Trophoblast cell (in vitro differentiated cells and primary cell): ENCODE measurements around the gene EBF3.

Experiments used
- DNase-seq, 2 donors: peaks; one replicate each; pipeline ENCODE4 v3.0.0-alpha.2; 2016
- H2AFZ ChIP-seq: 2 replicates; pipeline ENCODE4 v1.6.1; 2013; ENCODE audit warnings: low read length, moderate library complexity, mild to moderate bottlenecking; ENCODE audit not compliant: insufficient read depth, poor library complexity
- H2AK5ac ChIP-seq: 2 replicates; pipeline ENCODE4 v1.6.1; 2013; ENCODE audit warnings: mild to moderate bottlenecking, low read length
- H2BK120ac ChIP-seq: 2 replicates; pipeline ENCODE4 v1.6.1; 2013; ENCODE audit warnings: low read length, mild to moderate bottlenecking, moderate library complexity; ENCODE audit not compliant: insufficient read depth, poor library complexity
- H2BK12ac ChIP-seq: 2 replicates; pipeline ENCODE4 v1.6.1; 2013; ENCODE audit warnings: mild to moderate bottlenecking, low read length, moderate library complexity
- H2BK5ac ChIP-seq: 2 replicates; pipeline ENCODE4 v1.6.1; 2013; ENCODE audit warnings: low read length, low read depth, moderate library complexity, mild to moderate bottlenecking; ENCODE audit not compliant: poor library complexity
- H3K14ac ChIP-seq: 2 replicates; pipeline ENCODE4 v1.6.1; 2013; ENCODE audit warnings: mild to moderate bottlenecking, low read length
- H3K18ac ChIP-seq: 2 replicates; pipeline ENCODE4 v1.6.1; 2013; ENCODE audit warnings: mild to moderate bottlenecking, low read length
- H3K23ac ChIP-seq: 2 replicates; pipeline ENCODE4 v1.6.1; 2013; ENCODE audit warnings: low read length
- H3K27ac ChIP-seq: 2 replicates; pipeline ENCODE4 v1.5.1; 2013; ENCODE audit warnings: low read depth, mild to moderate bottlenecking, inconsistent platforms, low read length, moderate library complexity
- H3K27me3 ChIP-seq: 2 replicates; pipeline ENCODE4 v1.6.1; 2013; ENCODE audit warnings: inconsistent platforms, mild to moderate bottlenecking, low read length, moderate library complexity; ENCODE audit not compliant: insufficient read depth
- H3K36me3 ChIP-seq, 2 experiments: 1 replicate in 1 of 2; 2 replicates in 1 of 2; pipeline ENCODE4 v1.6.1; 2013; ENCODE audit warnings: low read length in 2 of 2, mild to moderate bottlenecking in 2 of 2, moderate library complexity in 1 of 2; ENCODE audit not compliant: insufficient read depth in 2 of 2, control insufficient read depth in 1 of 2
- H3K4ac ChIP-seq: 2 replicates; pipeline ENCODE4 v1.6.1; 2013; ENCODE audit warnings: low read depth, mild to moderate bottlenecking, low read length, moderate library complexity
- H3K4me1 ChIP-seq, 2 experiments: 1 replicate in 1 of 2; 2 replicates in 1 of 2; pipeline ENCODE4 v1.6.1; 2013; ENCODE audit warnings: low read length in 2 of 2, mild to moderate bottlenecking in 2 of 2, moderate library complexity in 1 of 2; ENCODE audit not compliant: insufficient read depth in 2 of 2, control insufficient read depth in 1 of 2
- H3K4me2 ChIP-seq: 2 replicates; pipeline ENCODE4 v1.6.1; 2013; ENCODE audit warnings: inconsistent platforms, mild to moderate bottlenecking, low read length, moderate library complexity
- H3K4me3 ChIP-seq: 2 replicates; pipeline ENCODE4 v1.5.1; 2013; ENCODE audit warnings: mild to moderate bottlenecking, low read depth, low read length, inconsistent platforms
- H3K79me1 ChIP-seq: one replicate; pipeline ENCODE4 v1.6.1; 2013; ENCODE audit warnings: low read length
- H3K79me2 ChIP-seq: 2 replicates; pipeline ENCODE4 v1.6.1; 2013; ENCODE audit warnings: low read length, mild to moderate bottlenecking; ENCODE audit not compliant: control insufficient read depth, insufficient read depth, poor library complexity
- H3K9ac ChIP-seq: 2 replicates; pipeline ENCODE4 v1.6.1; 2013; ENCODE audit warnings: mild to moderate bottlenecking, low read length
- H3K9me3 ChIP-seq: 2 replicates; pipeline ENCODE4 v1.6.1; 2013; ENCODE audit warnings: low read depth, mild to moderate bottlenecking, control low read depth, inconsistent platforms, low read length; ENCODE audit not compliant: insufficient read depth
- H4K12ac ChIP-seq: 2 replicates; pipeline ENCODE4 v1.6.1; 2013; ENCODE audit warnings: low read depth, mild to moderate bottlenecking, low read length, moderate library complexity
- H4K8ac ChIP-seq: 2 replicates; pipeline ENCODE4 v1.6.1; 2013; ENCODE audit warnings: low read depth, mild to moderate bottlenecking, low read length, moderate library complexity
- H4K91ac ChIP-seq: one replicate; pipeline ENCODE4 v1.6.1; 2013; ENCODE audit warnings: low read depth, mild to moderate bottlenecking, low read length, moderate library complexity
- WGBS: extraction: QIAGEN DNeasy Blood & Tissue Kit; methylation state at CpG from one replicate; pipeline ENCODE4 v1.1.7; 2013; ENCODE audit warnings: missing lambda C conversion rate; ENCODE audit not compliant: insufficient read length, insufficient coverage; ENCODE audit errors: extremely low coverage; 5-methylcytosine and 5-hydroxymethylcytosine counted together

EBF3 gene

GRCh38 chr10:129932751-129933433, 31.2 kb downstream of the EBF3 start:
- Histone ChIP-seq H3K27ac (no peak overlapping the region), H4K91ac (no peak overlapping the region)

GRCh38 chr10:129932182-129932581, 31.9 kb downstream of the EBF3 start:
- no peak overlapping the region for H2AFZ ChIP-seq
- H3K79me1 ChIP-seq: no peaks in the 10 kb centered on the region
- no peaks in the 10 kb centered on the region for H3K36me3 ChIP-seq
- H3K18ac ChIP-seq: no peak overlapping the region
- no peak overlapping the region for H2BK5ac ChIP-seq
- no peak for DNase-seq
- H3K4me1 ChIP-seq: no peaks in the 10 kb centered on the region
- no peak overlapping the region for H3K4ac ChIP-seq
- H3K79me2 ChIP-seq: no peaks in the 10 kb centered on the region
- no peak overlapping the region for H3K27ac ChIP-seq
- no peak overlapping the region for H2BK12ac ChIP-seq
- H2BK120ac ChIP-seq: no peak overlapping the region
- H3K4me2 ChIP-seq: no peak overlapping the region
- no peak overlapping the region for H4K8ac ChIP-seq
- H3K14ac ChIP-seq: no peak overlapping the region
- H3K9ac ChIP-seq: no peak overlapping the region
- no peak overlapping the region for H4K12ac ChIP-seq
- no CpG with 5 or more reads among the region's 6 CpGs for WGBS
- H3K4me3 ChIP-seq: no peak overlapping the region
- H2AK5ac ChIP-seq: no peak overlapping the region
- H3K27me3 ChIP-seq: no peaks in the 10 kb centered on the region
- H4K91ac ChIP-seq: no peak overlapping the region
- H3K23ac ChIP-seq: no peak overlapping the region
- no peaks in the 10 kb centered on the region for H3K9me3 ChIP-seq

More at GRCh38 chr10:129932751-129933433, 31.2 kb downstream of the EBF3 start:
- H3K4me1 ChIP-seq: no peaks in the 10 kb centered on the region
- no peak overlapping the region for H2AFZ ChIP-seq
- no peak overlapping the region for H3K14ac ChIP-seq
- H4K12ac ChIP-seq: no peak overlapping the region
- no peak overlapping the region for H3K4me2 ChIP-seq
- no peaks in the 10 kb centered on the region for H3K79me2 ChIP-seq
- H3K9ac ChIP-seq: no peak overlapping the region
- H3K4me3 ChIP-seq: no peak overlapping the region
- no peaks in the 10 kb centered on the region for H3K36me3 ChIP-seq
- no peak overlapping the region for H2BK12ac ChIP-seq
- no peak overlapping the region for H3K4ac ChIP-seq
- no peak overlapping the region for H3K18ac ChIP-seq
- WGBS: no CpG with 5 or more reads among the region's 24 CpGs
- H4K8ac ChIP-seq: no peak overlapping the region
- no peak overlapping the region for H2BK5ac ChIP-seq
- no peaks in the 10 kb centered on the region for H3K79me1 ChIP-seq
- DNase-seq: no peak
- no peaks in the 10 kb centered on the region for H3K27me3 ChIP-seq
- H3K23ac ChIP-seq: no peak overlapping the region
- H3K9me3 ChIP-seq: no peaks in the 10 kb centered on the region
- H2AK5ac ChIP-seq: no peak overlapping the region
- no peak overlapping the region for H2BK120ac ChIP-seq

DNA sequence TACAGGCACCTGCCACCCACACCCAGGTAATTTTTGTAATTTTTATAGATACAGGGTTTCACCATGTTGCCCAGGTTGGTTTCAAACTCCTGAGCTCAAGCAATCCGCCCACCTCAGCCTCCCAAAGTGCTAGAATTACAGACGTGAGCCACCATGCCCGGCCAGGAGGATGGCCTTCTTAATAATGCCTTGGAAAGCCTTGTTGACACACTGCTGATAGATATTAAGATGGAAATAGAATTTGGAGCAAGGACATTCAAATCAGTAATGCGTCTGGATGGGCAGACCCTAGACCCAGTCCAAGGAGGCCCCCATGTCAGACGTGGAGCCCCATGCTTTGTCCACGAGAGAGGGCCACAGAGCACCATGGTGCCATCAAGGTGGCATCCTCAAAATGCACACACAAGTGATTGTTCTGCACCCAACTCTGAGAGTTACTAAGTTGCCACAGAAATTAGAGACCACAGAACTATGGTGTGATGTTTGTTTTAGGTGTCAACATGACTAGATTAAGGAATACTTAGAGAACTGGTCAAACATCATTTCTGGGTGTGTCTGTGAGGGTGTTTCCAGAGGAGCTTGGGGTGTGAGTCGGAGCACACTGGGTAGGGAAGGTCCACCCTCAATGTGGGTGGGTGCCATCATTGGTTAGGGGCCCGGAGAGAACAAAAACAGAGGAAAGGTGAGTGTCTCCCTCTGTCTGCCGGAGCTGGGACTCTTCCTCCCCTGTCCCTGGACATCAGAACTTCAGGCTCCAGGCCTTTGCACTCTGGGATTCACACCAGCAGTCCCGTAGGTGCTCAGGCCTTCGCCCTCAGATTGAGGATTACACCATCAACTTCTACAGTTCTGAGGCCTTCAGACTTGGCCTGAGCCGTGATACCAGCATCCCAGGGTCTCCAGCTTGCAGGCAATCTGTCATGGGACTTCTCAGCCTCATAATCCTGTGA, 34.5 kb downstream of the EBF3 start:
- Histone ChIP-seq H3K79me2 (no peaks in the 10 kb centered on the region), H3K79me1 (no peaks in the 10 kb centered on the region), H3K4me1 (no peaks in the 10 kb centered on the region), H3K27ac (no peak overlapping the region), H3K4me2 (no peak overlapping the region), H2AK5ac (no peak overlapping the region), H4K91ac (no peak overlapping the region), H4K8ac (no peak overlapping the region), H2BK120ac (no peak overlapping the region), H4K12ac (no peak overlapping the region), H2BK12ac (no peak overlapping the region), H3K9ac (no peak overlapping the region), H3K18ac (no peak overlapping the region), H3K4ac (no peak overlapping the region), H2BK5ac (no peak overlapping the region), H3K36me3 (no peaks in the 10 kb centered on the region), H3K23ac (no peak overlapping the region), H2AFZ (no peak overlapping the region), H3K14ac (no peak overlapping the region), H3K4me3 (no peak overlapping the region), H3K9me3 (no peaks in the 10 kb centered on the region), H3K27me3 (no peaks in the 10 kb centered on the region)
- WGBS: no CpG with 5 or more reads among the region's 12 CpGs
- no peak for DNase-seq

DNA sequence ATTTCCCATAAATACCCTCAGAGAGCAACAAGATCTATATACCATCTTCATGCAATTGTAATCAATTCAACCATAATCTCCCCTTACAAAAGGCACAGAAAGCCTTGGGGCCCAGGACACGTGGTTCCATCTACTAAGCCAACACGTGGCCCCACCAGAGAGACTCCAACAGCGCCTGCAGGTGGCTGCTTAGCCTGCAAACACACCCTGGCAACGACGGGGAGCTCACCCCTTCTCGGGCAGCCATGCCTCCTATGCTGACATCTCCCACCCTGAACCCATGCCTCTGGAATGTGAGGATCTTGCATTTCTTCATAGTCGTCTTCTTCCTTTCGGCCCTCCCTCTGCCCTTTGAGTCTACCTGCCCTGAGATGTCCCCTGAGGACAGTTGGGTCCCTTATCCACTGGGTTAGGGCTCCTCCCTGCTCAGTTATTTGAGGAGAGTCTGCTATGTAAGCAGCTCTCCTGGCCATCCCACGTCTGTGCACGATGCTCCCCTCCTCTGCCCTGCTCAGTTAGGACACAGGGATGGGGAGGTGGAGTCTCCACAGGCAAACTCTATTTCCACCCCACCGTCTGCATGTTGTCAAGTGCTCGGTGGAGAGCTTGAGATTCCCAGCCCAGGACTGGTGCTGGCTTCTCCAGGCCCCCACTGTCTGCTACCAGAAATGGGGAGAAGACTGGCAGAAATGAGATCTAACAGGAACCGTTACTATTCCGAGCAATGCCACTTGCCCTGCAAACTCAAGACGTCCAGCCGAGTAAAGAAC, 36.5 kb downstream of the EBF3 start:
- no peaks in the 10 kb centered on the region for H3K9me3 ChIP-seq
- no peak overlapping the region for H2BK5ac ChIP-seq
- H3K4me3 ChIP-seq: no peak overlapping the region
- H3K4me1 ChIP-seq: no peaks in the 10 kb centered on the region
- H3K27me3 ChIP-seq: no peaks in the 10 kb centered on the region
- H3K27ac ChIP-seq: no peak overlapping the region
- H2AK5ac ChIP-seq: no peak overlapping the region
- H3K4me2 ChIP-seq: no peak overlapping the region
- no peak overlapping the region for H3K18ac ChIP-seq
- no peak overlapping the region for H3K14ac ChIP-seq
- H2BK120ac ChIP-seq: no peak overlapping the region
- H3K36me3 ChIP-seq: no peaks in the 10 kb centered on the region
- H3K23ac ChIP-seq: no peak overlapping the region
- no peak overlapping the region for H4K91ac ChIP-seq
- H4K8ac ChIP-seq: no peak overlapping the region
- H3K79me1 ChIP-seq: no peaks in the 10 kb centered on the region
- H2AFZ ChIP-seq: no peak overlapping the region
- H3K9ac ChIP-seq: no peak overlapping the region
- no peak overlapping the region for H3K4ac ChIP-seq
- H3K79me2 ChIP-seq: no peaks in the 10 kb centered on the region
- DNase-seq: no peak
- H4K12ac ChIP-seq: no peak overlapping the region
- H2BK12ac ChIP-seq: no peak overlapping the region
- WGBS: no CpG with 5 or more reads among the region's 16 CpGs
